ENCODE results near the gene NCEH1.
"Not testable (repeated sequence)": the region's sequence is repeated elsewhere in the genome, so short reads cannot be mapped to it uniquely, and the experiment has no call there.

The NCEH1 gene

GRCh38 chr3:172710664-172711453 is at the start of gene NCEH1:
Gene NCEH1, minus strand, starts transcription at chr3:172711067. Its CDS starts 83 bp downstream, at chr3:172710984.
- DNase-seq (ENCODE audit: low read depth) = peak; percentile 63

- not testable (repeated sequence) for DNase-seq (ENCODE audit: low read depth)
Observed at GRCh38 chr3:172760416-172760815, 49.5 kb upstream of the NCEH1 start.

GRCh38 chr3:172753125-172753524 is 42.3 kb upstream of the NCEH1 start:
- DNase-seq (ENCODE audit: low read depth) = no peak

- DNase-seq (ENCODE audit: low read depth) = no peak
Observed at GRCh38 chr3:172752651-172753050, 41.8 kb upstream of the NCEH1 start.

DNA sequence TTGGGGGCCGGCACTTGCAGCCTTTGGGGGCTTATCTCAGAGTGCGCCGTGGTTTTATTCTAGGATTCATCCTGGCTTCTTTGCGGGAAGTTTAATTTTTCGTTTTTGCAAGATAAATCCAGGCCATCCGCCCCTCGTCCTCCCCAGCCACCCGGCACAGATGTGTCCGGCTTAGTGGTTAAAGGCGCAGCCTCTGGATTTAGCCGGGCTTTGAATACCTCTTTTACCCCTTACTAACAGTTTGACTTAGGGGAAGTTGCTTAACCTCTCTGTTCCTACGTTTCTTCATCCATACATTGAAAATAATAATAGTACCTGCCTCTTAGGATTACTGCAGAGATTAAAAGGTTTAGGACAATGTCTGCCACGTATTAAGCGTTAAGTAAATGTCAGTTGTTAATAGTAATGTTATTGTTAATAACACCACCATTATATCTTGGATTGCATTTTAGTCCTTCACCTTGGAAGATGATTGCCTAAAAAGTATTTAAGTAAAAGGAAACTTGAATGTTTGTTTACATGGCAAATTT is 40.4 kb upstream of the NCEH1 start:
- no peak for DNase-seq (ENCODE audit: low read depth)

GRCh38 chr3:172750368-172751174 is 39.7 kb upstream of the NCEH1 start, which contains the start of gene ECT2:
Gene ECT2, plus strand, starts transcription at chr3:172750726. Its CDS starts 3,805 bp downstream, at chr3:172754531.
- DNase-seq (ENCODE audit: low read depth) = peak; percentile 94

GRCh38 chr3:172750069-172750367 is 39.2 kb upstream of the NCEH1 start:
- DNase-seq (ENCODE audit: low read depth) = no peak

DNA sequence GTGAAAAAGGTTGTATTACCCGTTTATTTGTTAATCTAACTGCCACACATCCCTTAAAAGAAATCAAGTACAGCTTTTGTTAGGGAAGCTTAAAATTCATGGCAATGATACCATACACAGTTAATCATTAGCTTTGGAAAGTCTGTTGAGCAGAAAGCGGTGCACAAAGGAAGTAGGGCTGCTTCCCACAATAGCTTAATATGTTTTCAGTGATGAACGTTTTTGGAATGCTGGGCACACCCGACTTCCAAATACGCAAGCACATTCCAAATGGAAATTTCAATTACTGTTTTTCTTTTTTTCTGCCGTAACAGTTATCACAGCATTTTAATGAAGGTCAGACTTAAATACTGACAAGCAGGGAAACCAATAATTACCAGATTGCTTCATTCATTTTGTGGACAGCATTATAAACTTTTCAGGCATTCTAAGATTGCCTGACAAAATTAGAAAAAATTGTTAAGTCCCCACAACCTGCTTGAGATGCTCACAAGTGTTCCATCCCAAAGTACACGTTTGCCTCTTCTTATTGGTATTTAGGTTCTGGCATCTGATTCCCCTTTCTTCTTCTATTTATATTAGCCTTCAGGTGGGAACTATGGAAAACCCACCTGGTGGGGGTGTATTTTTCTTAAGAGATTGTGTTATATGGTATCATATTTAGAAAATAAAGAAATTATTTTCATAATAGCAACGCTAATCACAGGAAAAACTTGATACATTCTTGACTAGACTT is 38.5 kb upstream of the NCEH1 start:
- no peak for DNase-seq (ENCODE audit: low read depth)

GRCh38 chr3:172746475-172746874 is 35.6 kb upstream of the NCEH1 start:
- no peak for DNase-seq (ENCODE audit: low read depth)

DNA sequence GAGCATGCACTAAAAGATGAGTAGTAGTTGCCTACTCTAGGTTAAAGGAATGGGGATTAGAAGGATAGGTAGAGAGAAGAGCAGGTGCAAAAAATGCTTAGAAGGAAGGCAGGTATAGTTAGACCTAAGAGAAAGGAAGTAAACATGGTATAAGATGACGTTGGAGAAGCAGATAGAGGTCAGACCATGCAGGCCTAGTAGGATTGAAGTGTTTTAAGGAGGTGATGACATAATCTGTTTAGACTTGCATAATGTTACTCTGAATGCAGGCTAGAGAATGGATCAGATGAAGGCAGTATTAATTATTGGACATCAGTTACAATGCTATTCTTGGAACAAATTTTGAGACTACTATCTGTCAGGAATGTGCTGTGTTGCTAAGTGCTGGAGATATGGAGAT is 28.6 kb upstream of the NCEH1 start:
- DNase-seq (ENCODE audit: low read depth) = no peak

GRCh38 chr3:172735014-172735413 is 24.1 kb upstream of the NCEH1 start:
- no peak for DNase-seq (ENCODE audit: low read depth)

DNA sequence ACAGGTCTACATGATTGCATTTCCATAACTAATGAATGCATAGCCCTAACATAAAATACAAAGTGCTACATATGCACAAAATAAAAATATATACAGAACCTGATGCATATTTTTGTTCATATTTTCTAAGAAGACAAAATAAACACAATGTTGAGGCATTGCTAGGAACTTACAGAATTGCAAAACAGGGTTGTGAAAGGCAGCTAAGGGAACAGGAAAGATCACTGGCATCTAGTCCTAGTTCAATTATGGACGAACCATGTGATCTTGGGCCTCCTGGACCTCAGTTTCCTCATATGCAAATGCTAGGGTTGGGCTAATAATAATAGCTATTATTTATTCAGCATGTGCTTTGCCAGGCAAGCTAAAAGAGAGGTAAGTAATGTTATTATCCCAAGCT is 15.5 kb upstream of the NCEH1 start:
- DNase-seq (ENCODE audit: low read depth) = no peak

GRCh38 chr3:172722536-172723040 is 11.7 kb upstream of the NCEH1 start:
- DNase-seq (ENCODE audit: low read depth) = not testable (repeated sequence)

GRCh38 chr3:172717493-172718088 is 6.7 kb upstream of the NCEH1 start:
- no peak for DNase-seq (ENCODE audit: low read depth)

- no peak for DNase-seq (ENCODE audit: low read depth)
Observed at GRCh38 chr3:172716476-172716875, 5.6 kb upstream of the NCEH1 start.

DNA sequence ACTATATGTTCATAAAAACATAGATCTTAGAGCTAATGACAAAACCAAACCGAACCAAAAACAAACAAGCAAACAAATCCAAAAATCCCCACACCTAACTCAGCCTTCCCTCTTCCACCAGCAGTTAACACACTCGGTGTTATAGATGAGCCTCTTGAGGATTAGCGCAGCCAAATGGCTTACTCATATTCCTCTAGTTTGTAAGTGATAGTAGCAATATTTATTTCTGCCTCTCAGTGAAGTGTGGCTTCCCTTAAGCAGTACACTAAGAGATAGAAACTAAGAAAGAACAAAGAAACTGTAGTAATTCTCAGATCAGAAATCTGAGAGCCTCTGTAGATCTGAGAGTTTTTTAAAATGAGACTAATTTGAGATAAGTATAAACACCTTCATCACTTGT is 2.4 kb upstream of the NCEH1 start:
- DNase-seq (ENCODE audit: low read depth) = no peak

DNA sequence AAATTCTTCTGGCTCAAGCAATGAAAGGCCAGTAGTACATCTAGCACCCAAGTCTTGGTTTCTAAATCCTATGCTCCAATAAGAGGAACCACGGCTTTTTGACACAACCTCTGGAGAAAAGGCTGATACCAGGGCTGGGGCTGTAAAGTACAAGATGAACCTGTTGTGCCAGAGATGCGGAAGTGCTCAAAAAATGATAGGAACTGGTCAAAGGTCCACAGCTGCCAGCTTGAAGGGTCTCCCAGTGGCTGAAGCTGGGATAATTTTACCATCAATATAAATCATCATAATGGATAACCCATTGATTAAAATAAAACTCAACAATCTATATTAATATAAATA is 558 bp upstream of the NCEH1 start:
- DNase-seq (ENCODE audit: low read depth) = no peak

GRCh38 chr3:172709774-172710663 is 848 bp downstream of the NCEH1 start:
- DNase-seq (ENCODE audit: low read depth) = no peak

DNA sequence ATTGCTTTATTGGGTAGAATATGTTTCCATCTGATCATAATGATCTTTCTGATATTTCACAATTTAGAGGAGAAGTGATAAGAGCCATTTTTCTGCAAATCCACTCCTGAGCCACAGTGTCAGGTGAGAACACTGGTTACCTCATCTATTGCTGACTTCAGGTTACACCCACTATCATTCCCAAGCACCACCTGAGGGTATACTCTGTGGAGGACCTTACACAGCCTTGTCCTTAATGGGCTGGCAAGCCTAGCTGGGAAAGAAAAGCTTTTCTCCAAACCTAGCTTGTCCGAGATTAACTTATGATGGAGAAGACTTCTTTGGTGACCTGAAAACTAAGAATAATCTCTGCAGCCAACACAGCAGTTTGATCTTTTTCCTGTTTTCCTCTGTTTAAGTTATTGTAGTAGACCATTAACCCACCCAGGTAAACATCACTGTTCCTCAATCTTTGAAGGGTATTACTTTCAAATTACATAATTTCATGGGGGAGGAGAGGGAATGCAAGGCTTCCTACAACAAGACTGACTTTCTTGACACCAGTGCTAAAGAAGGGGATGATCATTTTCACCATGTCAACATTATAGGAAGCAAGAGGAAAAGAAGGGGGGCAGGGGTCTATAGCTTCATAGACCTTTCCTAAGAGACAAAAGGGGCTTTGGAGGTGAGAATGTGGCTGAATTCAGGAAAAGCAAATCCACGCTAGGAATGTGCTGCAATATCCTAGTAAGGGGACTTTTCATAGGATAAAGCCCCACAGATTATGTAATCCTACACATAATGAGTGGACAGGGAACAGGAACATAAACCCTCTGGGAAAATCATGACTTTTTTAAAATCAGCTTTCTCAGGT is 1.7 kb downstream of the NCEH1 start:
- DNase-seq (ENCODE audit: low read depth) = no peak

DNA sequence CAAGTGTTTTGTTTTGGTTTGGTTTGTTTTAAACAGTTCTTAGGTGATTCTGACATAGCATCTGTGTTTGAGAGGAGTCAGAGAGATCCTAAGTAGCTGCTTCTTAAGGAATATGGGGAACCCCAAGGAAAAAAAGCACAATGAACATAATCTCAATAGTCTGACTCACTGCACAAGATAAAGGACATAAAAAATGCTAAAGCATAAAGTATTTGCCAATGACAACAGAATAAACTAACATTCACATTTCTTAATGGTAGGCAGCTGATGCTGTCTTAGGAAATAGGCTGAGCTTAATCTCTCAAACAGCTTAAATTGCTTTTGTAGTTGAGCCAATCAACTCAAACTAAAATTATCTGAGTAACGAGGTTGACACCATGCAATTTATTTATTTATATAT is 2.9 kb downstream of the NCEH1 start:
- DNase-seq (ENCODE audit: low read depth) = no peak
